ENCODE results near the gene SLC34A3. TPM values are rescaled to one million over a fixed set of nuclear protein-coding genes. Genes with fewer than 3 reads are reported as not detected.

SLC34A3 gene
- total and polyA plus RNA-seq, 2 donors (not counting 1 experiment from before 2014, with no cell fraction given), result not detected

DNA sequence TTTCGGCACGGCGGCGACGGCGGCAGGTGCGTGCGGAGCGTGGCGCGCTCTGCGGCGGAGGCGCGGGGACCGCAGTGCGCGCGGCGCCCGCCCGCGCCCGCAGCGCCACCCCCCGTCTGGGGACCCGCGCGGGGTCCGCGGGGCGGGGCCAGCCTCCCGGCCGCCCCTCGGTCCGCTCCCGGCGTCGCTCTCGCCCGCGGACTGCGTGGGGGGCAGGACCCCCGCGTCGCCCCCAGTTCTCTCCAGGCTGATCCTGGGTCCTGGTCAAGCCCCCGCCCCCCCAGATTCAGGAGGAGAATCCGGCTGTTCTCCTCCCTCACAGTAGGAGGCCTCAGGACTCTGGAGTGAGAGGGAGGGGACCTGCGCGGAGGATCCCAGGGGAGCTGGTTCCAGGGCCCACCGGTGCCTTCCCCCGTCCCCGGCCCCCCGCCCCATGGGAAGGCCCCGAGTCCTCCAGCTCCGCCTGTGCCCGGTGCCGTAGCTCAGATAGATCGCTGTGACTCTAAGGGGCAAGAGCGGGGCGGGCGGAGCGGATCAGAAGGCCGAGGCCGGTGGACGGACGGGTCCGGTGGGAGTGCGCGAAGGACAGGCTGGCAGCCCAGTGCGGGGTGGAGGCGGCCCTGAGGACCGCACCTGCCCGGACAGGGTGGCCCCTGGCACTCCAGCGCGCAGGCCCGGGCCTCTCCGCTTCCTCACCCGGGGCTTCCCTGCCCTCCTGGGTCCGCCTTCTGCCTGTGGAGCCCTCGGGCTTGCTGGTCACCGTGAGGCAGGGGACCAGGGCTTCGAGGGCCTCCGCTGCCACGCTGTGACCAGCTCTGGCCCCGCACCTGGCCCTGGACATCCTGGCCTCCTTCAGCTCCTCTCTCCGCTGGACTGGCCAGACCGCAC is 8.3 kb upstream of the SLC34A3 start, which contains the start of gene RNF208:
Gene RNF208, minus strand, starts transcription at position 51 of the 888 bp plus-strand sequence. CDS start 1,028 bp downstream, outside the sequence.
- H4K20me1 ChIP-seq (ENCODE audit: control insufficient read depth, insufficient read depth, low read length, poor library complexity, severe bottlenecking), result no peaks in the 10 kb centered on the region
- no peaks in the 10 kb centered on the region for H3K36me3 ChIP-seq (replicated peaks in 1 of 2; ENCODE audit: control extremely low read depth in 1 of 2, control insufficient read depth in 1 of 2, extremely low read depth in 1 of 2, insufficient read depth in 2 of 2, low read length in 1 of 2)
- H3K9me3 ChIP-seq (ENCODE audit: control extremely low read depth in 1 of 3, control insufficient read depth in 2 of 3, insufficient read depth in 1 of 3, low read length in 2 of 3), result no peaks in the 10 kb centered on the region
- Mint-ChIP-seq H3K27ac (peak within 1 kb of the TSS; percentile 82), H3K4me1 (peaks cover 13% of the 10 kb centered on the region), H3K27me3 (peaks cover under 1% of the 10 kb centered on the region), H3K9me3 (ENCODE audit: insufficient read depth) (no peaks in the 10 kb centered on the region), H3K4me3 (peak within 1 kb of the TSS; percentile 86)
- TF ChIP-seq, protein P1, sequence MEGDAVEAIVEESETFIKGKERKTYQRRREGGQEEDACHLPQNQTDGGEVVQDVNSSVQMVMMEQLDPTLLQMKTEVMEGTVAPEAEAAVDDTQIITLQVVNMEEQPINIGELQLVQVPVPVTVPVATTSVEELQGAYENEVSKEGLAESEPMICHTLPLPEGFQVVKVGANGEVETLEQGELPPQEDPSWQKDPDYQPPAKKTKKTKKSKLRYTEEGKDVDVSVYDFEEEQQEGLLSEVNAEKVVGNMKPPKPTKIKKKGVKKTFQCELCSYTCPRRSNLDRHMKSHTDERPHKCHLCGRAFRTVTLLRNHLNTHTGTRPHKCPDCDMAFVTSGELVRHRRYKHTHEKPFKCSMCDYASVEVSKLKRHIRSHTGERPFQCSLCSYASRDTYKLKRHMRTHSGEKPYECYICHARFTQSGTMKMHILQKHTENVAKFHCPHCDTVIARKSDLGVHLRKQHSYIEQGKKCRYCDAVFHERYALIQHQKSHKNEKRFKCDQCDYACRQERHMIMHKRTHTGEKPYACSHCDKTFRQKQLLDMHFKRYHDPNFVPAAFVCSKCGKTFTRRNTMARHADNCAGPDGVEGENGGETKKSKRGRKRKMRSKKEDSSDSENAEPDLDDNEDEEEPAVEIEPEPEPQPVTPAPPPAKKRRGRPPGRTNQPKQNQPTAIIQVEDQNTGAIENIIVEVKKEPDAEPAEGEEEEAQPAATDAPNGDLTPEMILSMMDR (IDR thresholded peaks at IDR 0.05), result no peak
- no peak for TF ChIP-seq EZH2 (IDR thresholded peaks at IDR 0.05; ENCODE audit: borderline replicate concordance, insufficient read depth, low read depth, low read length, poor library complexity, severe bottlenecking)
- no peaks in the 10 kb centered on the region for H3K79me2 ChIP-seq (ENCODE audit: control insufficient read depth, insufficient read depth, low read length)
- DNase-seq, result no peak
- H3K4me2 ChIP-seq (replicated peaks; ENCODE audit: low read depth, low read length, poor library complexity, severe bottlenecking), result peak within 1 kb of the TSS; percentile 95
- intact Hi-C loops (cut with micrococcal nuclease), result loop anchor here (1.0 to 5.0 kb wide), 7 partner anchors 14 to 385 kb away; partner anchors contain the start of genes ARRDC1, NDOR1, TMEM203 and TPRN
- peak within 1 kb of the TSS; percentile 73 for H3K9ac ChIP-seq (ENCODE audit: low read length)
- POLR2A ChIA-PET, result interaction anchor here (0.5 to 3.1 kb wide), 10 partner anchors 8 to 193 kb away, joined by 3 to 15 read pairs (median 8); partner anchors contain the start of genes ANAPC2, NDOR1, SSNA1 and TMEM203
- H3K4me3 ChIP-seq (ENCODE audit: control extremely low read depth in 1 of 5, extremely low read depth in 1 of 5, insufficient read depth in 1 of 5, low read depth in 2 of 5, low read length in 4 of 5), result peak within 1 kb of the TSS; percentile 5 to 73 (median 63)
- WGBS (ENCODE audit: insufficient coverage), result 3% methylated on average over 76 of the region's 88 CpGs
- H2AFZ ChIP-seq (ENCODE audit: insufficient read depth, low read depth, low read length, poor library complexity, severe bottlenecking), result peak within 1 kb of the TSS; percentile 79
- no peak for ATAC-seq (ENCODE audit: low read depth)
- CTCF ChIA-PET, result interaction anchor here (0.5 to 7.0 kb wide), 11 partner anchors 16 to 193 kb away, joined by 3 to 76 read pairs (median 4); partner anchors contain the start of genes ANAPC2, NDOR1, SSNA1 and TMEM203
- peaks cover 0 to 8% (median 0%) of the 10 kb centered on the region in 4 experiments for H3K27me3 ChIP-seq (replicated peaks in 1 of 4; ENCODE audit: control extremely low read depth in 1 of 4, control insufficient read depth in 3 of 4, insufficient read depth in 4 of 4, low read length in 3 of 4)
- H3K4me1 ChIP-seq (ENCODE audit: control insufficient read depth in 2 of 2, insufficient read depth in 2 of 2, low read length in 2 of 2), result peaks cover 12 to 29% of the 10 kb centered on the region in 2 donors
- H3K27ac ChIP-seq (ENCODE audit: low read length in 2 of 2), result peak within 1 kb of the TSS; percentile 38 to 71

Data from B cell (primary cell).